ENCODE measurements around the gene SPHK2. TPM values are rescaled to one million over a fixed set of nuclear protein-coding genes. Genes with fewer than 3 reads are reported as not detected.

Gene SPHK2
- total and polyA plus RNA-seq, 2 experiments from 2014 or later, result 7.2 to 9.9 TPM

- in situ Hi-C loops (cut with MboI), result no loop called here
- WGBS, 2 experiments (ENCODE audit: low coverage in 1 of 2, low lambda C conversion rate in 2 of 2, missing lambda C conversion rate in 2 of 2), result 84 to 87% methylated on average over 13 to 19 of the region's 19 CpGs
- Histone ChIP-seq H4K20me1 (ENCODE audit: insufficient read depth) (no peaks in the 10 kb centered on the region), H3K27ac (no peak overlapping the region), H3K9me3 (ENCODE audit: low read depth) (no peaks in the 10 kb centered on the region), H3K79me2 (ENCODE audit: insufficient read depth) (no peaks in the 10 kb centered on the region), H3K27me3 (replicated peaks; ENCODE audit: insufficient read depth) (no peaks in the 10 kb centered on the region), H3K9me2 (ENCODE audit: insufficient read depth) (no peaks in the 10 kb centered on the region), H2AFZ (no peak overlapping the region), H3F3A (ENCODE audit: insufficient read depth) (no peaks in the 10 kb centered on the region), H3K36me3 (ENCODE audit: low read depth) (no peaks in the 10 kb centered on the region), H3K9ac (no peak overlapping the region), H3K4me3 (no peak overlapping the region), H3K4me2 (ENCODE audit: unreplicated experiment) (no peak overlapping the region), H3K4me1 (ENCODE audit: insufficient read depth) (no peaks in the 10 kb centered on the region)
- TF ChIP-seq EZH2 (IDR thresholded peaks at IDR 0.05; ENCODE audit: insufficient read depth, poor library complexity, severe bottlenecking) (no peak), EZH2phosphoT487 (IDR thresholded peaks at IDR 0.05; ENCODE audit: insufficient read depth, low read depth) (no peak)
- DNase-seq, result no peak
Observed at GRCh38 chr19:48674216-48674809, 55.0 kb downstream of the SPHK2 start.

- Histone ChIP-seq H3K4me2 (ENCODE audit: unreplicated experiment) (peak overlapping the region; percentile 16), H3K27ac (no peak overlapping the region), H3K4me1 (ENCODE audit: insufficient read depth) (no peaks in the 10 kb centered on the region), H2AFZ (peak overlapping the region; percentile 48), H3K36me3 (ENCODE audit: low read depth) (no peaks in the 10 kb centered on the region), H3F3A (ENCODE audit: insufficient read depth) (no peaks in the 10 kb centered on the region), H3K4me3 (no peak overlapping the region), H3K9me2 (ENCODE audit: insufficient read depth) (no peaks in the 10 kb centered on the region), H3K9ac (no peak overlapping the region), H3K79me2 (ENCODE audit: insufficient read depth) (no peaks in the 10 kb centered on the region), H4K20me1 (ENCODE audit: insufficient read depth) (no peaks in the 10 kb centered on the region), H3K27me3 (replicated peaks; ENCODE audit: insufficient read depth) (no peaks in the 10 kb centered on the region), H3K9me3 (ENCODE audit: low read depth) (no peaks in the 10 kb centered on the region)
- WGBS, 2 experiments (ENCODE audit: low coverage in 1 of 2, low lambda C conversion rate in 2 of 2, missing lambda C conversion rate in 2 of 2), result 31 to 33% methylated on average over 28 of the region's 28 CpGs
- in situ Hi-C loops (cut with MboI), result no loop called here
- DNase-seq, result peak; percentile 90
- no peak for TF ChIP-seq EZH2 (IDR thresholded peaks at IDR 0.05; ENCODE audit: insufficient read depth, poor library complexity, severe bottlenecking)
- TF ChIP-seq EZH2phosphoT487 (IDR thresholded peaks at IDR 0.05; ENCODE audit: insufficient read depth, low read depth), result no peak
Observed at GRCh38 chr19:48674921-48675824, 55.9 kb downstream of the SPHK2 start.

GRCh38 chr19:48676487-48676886 lies 57.2 kb downstream of the SPHK2 start:
- H3F3A ChIP-seq (ENCODE audit: insufficient read depth), result no peaks in the 10 kb centered on the region
- no peaks in the 10 kb centered on the region for H3K9me2 ChIP-seq (ENCODE audit: insufficient read depth)
- no peaks in the 10 kb centered on the region for H3K9me3 ChIP-seq (ENCODE audit: low read depth)
- no peak overlapping the region for H3K9ac ChIP-seq
- DNase-seq, result no peak
- no peaks in the 10 kb centered on the region for H4K20me1 ChIP-seq (ENCODE audit: insufficient read depth)
- H3K4me2 ChIP-seq (ENCODE audit: unreplicated experiment), result no peak overlapping the region
- no peaks in the 10 kb centered on the region for H3K36me3 ChIP-seq (ENCODE audit: low read depth)
- no peak for TF ChIP-seq EZH2phosphoT487 (IDR thresholded peaks at IDR 0.05; ENCODE audit: insufficient read depth, low read depth)
- no peak for TF ChIP-seq EZH2 (IDR thresholded peaks at IDR 0.05; ENCODE audit: insufficient read depth, poor library complexity, severe bottlenecking)
- no peaks in the 10 kb centered on the region for H3K79me2 ChIP-seq (ENCODE audit: insufficient read depth)
- no peaks in the 10 kb centered on the region for H3K27me3 ChIP-seq (replicated peaks; ENCODE audit: insufficient read depth)
- no peak overlapping the region for H2AFZ ChIP-seq
- H3K27ac ChIP-seq, result no peak overlapping the region
- no peak overlapping the region for H3K4me3 ChIP-seq
- 74 to 82% methylated on average over 17 of the region's 17 CpGs for WGBS, 2 experiments (ENCODE audit: low coverage in 1 of 2, low lambda C conversion rate in 2 of 2, missing lambda C conversion rate in 2 of 2)
- no peaks in the 10 kb centered on the region for H3K4me1 ChIP-seq (ENCODE audit: insufficient read depth)
- in situ Hi-C loops (cut with MboI), result no loop called here

GRCh38 chr19:48676887-48677286 lies 57.6 kb downstream of the SPHK2 start:
- Histone ChIP-seq H3K9me2 (ENCODE audit: insufficient read depth) (no peaks in the 10 kb centered on the region), H3K36me3 (ENCODE audit: low read depth) (no peaks in the 10 kb centered on the region), H3K4me2 (ENCODE audit: unreplicated experiment) (no peak overlapping the region), H3F3A (ENCODE audit: insufficient read depth) (no peaks in the 10 kb centered on the region), H3K27ac (no peak overlapping the region), H3K4me1 (ENCODE audit: insufficient read depth) (no peaks in the 10 kb centered on the region), H3K79me2 (ENCODE audit: insufficient read depth) (no peaks in the 10 kb centered on the region), H4K20me1 (ENCODE audit: insufficient read depth) (no peaks in the 10 kb centered on the region), H3K4me3 (no peak overlapping the region), H3K9ac (no peak overlapping the region), H3K9me3 (ENCODE audit: low read depth) (no peaks in the 10 kb centered on the region), H3K27me3 (replicated peaks; ENCODE audit: insufficient read depth) (no peaks in the 10 kb centered on the region), H2AFZ (no peak overlapping the region)
- in situ Hi-C loops (cut with MboI), result no loop called here
- no peak for TF ChIP-seq EZH2phosphoT487 (IDR thresholded peaks at IDR 0.05; ENCODE audit: insufficient read depth, low read depth)
- TF ChIP-seq EZH2 (IDR thresholded peaks at IDR 0.05; ENCODE audit: insufficient read depth, poor library complexity, severe bottlenecking), result no peak
- DNase-seq, result no peak
- 85 to 87% methylated on average over 13 of the region's 13 CpGs for WGBS, 2 experiments (ENCODE audit: low coverage in 1 of 2, low lambda C conversion rate in 2 of 2, missing lambda C conversion rate in 2 of 2)

Measured in GM23248 (cell line).